ENCODE measurements around the gene TRIP10. TPM values are rescaled to one million over a fixed set of nuclear protein-coding genes. Genes with fewer than 3 reads are reported as not detected.

Gene TRIP10
- total and polyA plus RNA-seq, 2 experiments from 2014 or later, result 54.1 to 67.8 TPM

GRCh38 chr19:6734096-6734696, 5.3 kb upstream of the TRIP10 start:
- H3K4me3 ChIP-seq, result no peak overlapping the region
- DNase-seq (ENCODE audit: low read depth in 1 of 2, low spot score in 1 of 2), result no peak
- peaks cover 12% of the 10 kb centered on the region for H3K4me1 ChIP-seq (ENCODE audit: low read depth)
- TF ChIP-seq, protein P1, sequence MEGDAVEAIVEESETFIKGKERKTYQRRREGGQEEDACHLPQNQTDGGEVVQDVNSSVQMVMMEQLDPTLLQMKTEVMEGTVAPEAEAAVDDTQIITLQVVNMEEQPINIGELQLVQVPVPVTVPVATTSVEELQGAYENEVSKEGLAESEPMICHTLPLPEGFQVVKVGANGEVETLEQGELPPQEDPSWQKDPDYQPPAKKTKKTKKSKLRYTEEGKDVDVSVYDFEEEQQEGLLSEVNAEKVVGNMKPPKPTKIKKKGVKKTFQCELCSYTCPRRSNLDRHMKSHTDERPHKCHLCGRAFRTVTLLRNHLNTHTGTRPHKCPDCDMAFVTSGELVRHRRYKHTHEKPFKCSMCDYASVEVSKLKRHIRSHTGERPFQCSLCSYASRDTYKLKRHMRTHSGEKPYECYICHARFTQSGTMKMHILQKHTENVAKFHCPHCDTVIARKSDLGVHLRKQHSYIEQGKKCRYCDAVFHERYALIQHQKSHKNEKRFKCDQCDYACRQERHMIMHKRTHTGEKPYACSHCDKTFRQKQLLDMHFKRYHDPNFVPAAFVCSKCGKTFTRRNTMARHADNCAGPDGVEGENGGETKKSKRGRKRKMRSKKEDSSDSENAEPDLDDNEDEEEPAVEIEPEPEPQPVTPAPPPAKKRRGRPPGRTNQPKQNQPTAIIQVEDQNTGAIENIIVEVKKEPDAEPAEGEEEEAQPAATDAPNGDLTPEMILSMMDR (IDR thresholded peaks at IDR 0.05; ENCODE audit: low read depth, low read length), result no peak
- H3K9me3 ChIP-seq (ENCODE audit: low read depth), result no peaks in the 10 kb centered on the region
- no peaks in the 10 kb centered on the region for H3K27me3 ChIP-seq
- H3K27ac ChIP-seq, result no peak overlapping the region
- H3K36me3 ChIP-seq, result no peaks in the 10 kb centered on the region

DNA sequence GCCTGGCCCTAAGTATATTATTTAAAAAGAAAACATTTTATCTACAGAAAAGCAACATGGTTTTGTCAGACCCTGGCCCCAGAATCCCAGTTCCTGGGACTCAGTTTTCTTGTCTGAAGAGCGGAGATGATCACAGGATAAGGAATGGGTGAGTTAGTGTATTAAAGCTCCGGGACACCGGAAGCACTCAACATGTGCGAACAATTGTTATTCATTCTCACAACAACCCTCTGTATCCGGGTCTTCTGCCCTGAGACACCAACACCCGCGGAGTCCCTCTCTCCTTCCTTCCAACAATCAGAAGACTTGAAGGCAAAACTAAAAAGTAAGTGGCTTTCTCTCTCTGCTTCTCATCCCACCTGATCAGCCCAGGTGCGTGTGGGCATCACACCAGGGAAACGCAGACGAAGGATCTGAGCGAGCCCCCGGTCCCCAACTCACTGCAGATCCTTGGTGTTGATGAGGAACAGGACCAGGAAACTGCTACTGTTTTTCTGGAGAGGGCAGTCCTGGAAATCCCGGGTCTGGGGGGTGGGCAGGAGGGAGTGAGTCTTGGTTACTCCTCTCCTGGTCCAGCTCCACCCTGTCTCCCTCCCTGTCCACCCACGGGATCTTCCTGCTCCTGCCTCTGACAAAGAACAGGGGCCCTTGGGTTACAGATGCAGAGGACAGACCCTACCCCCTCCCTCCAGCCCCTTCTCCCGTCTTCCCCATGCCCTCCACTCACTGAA, 4.1 kb upstream of the TRIP10 start:
- Histone ChIP-seq H3K4me3 (peak overlapping the region; percentile 92), H3K27me3 (no peaks in the 10 kb centered on the region), H3K27ac (peak overlapping the region; percentile 98), H3K4me1 (ENCODE audit: low read depth) (peaks cover 12% of the 10 kb centered on the region), H3K36me3 (no peaks in the 10 kb centered on the region), H3K9me3 (ENCODE audit: low read depth) (no peaks in the 10 kb centered on the region)
- TF ChIP-seq, protein P1 (IDR thresholded peaks at IDR 0.05; ENCODE audit: low read depth, low read length), result no peak
- no peak for DNase-seq (ENCODE audit: low read depth in 1 of 2, low spot score in 1 of 2)

- Histone ChIP-seq H3K27me3 (no peaks in the 10 kb centered on the region), H3K4me3 (peak overlapping the region; percentile 92), H3K36me3 (no peaks in the 10 kb centered on the region), H3K4me1 (ENCODE audit: low read depth) (peaks cover 12% of the 10 kb centered on the region), H3K27ac (peak overlapping the region; percentile 98), H3K9me3 (ENCODE audit: low read depth) (no peaks in the 10 kb centered on the region)
- TF ChIP-seq, protein P1 (IDR thresholded peaks at IDR 0.05; ENCODE audit: low read depth, low read length), result peak; percentile 82
- peak; percentile 86 to 95 for DNase-seq (ENCODE audit: low read depth in 1 of 2, low spot score in 1 of 2)
These were observed 3.1 kb upstream of the TRIP10 start for GRCh38 chr19:6736169-6736916.

DNA sequence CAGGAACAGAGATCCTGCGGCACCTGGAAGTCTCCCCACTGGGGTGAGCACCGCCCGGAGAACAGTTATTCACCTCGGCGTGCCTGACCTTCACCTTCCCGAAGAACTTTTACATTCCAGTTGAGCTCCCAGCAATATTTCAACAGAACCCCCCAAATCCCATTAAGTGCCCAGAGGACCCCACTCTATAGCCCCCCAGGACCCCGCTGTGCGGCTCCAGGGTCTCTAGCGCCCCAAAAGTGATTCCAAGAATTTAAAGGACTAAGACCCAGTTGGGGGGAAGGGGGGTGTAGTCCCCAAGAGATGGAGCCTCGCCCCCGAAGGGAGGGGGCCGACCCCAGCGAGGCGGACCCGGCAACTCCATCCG, 2.6 kb upstream of the TRIP10 start:
- Histone ChIP-seq H3K36me3 (no peaks in the 10 kb centered on the region), H3K4me3 (peak overlapping the region; percentile 92), H3K4me1 (ENCODE audit: low read depth) (peaks cover 12% of the 10 kb centered on the region), H3K27me3 (no peaks in the 10 kb centered on the region), H3K9me3 (ENCODE audit: low read depth) (no peaks in the 10 kb centered on the region), H3K27ac (peak overlapping the region; percentile 98)
- TF ChIP-seq, protein P1 (IDR thresholded peaks at IDR 0.05; ENCODE audit: low read depth, low read length), result no peak
- no peak for DNase-seq (ENCODE audit: low read depth in 1 of 2, low spot score in 1 of 2)

- peaks cover 12% of the 10 kb centered on the region for H3K4me1 ChIP-seq (ENCODE audit: low read depth)
- DNase-seq (ENCODE audit: low read depth in 1 of 2, low spot score in 1 of 2), result peak; percentile 99 to 100
- H3K27ac ChIP-seq, result peak within 1 kb of the TSS; percentile 98
- H3K4me3 ChIP-seq, result peak within 1 kb of the TSS; percentile 92
- no peaks in the 10 kb centered on the region for H3K27me3 ChIP-seq
- no peaks in the 10 kb centered on the region for H3K36me3 ChIP-seq
- TF ChIP-seq, protein P1 (IDR thresholded peaks at IDR 0.05; ENCODE audit: low read depth, low read length), result no peak
- no peaks in the 10 kb centered on the region for H3K9me3 ChIP-seq (ENCODE audit: low read depth)
These were observed 2.1 kb upstream of the TRIP10 start, which contains the start of gene GPR108 for GRCh38 chr19:6737284-6737872. Gene GPR108, minus strand, starts transcription at chr19:6737580. Its CDS starts 4 bp downstream, at chr19:6737576.

Measured in cardiac muscle cell (in vitro differentiated cells and primary cell).